Activated CD8-positive, alpha-beta memory T cell treated with anti-CD3 and anti-CD28 coated beads, Interleukin-2, amount 50 U/mL, for 24 hours (primary cell): ENCODE data around the gene HS3ST4.

Experiments
- DNase-seq: peaks from one replicate; pipeline ENCODE4 v3.0.0-alpha.2; 2020; ENCODE audit errors: extremely low read depth

Gene HS3ST4

GRCh38 chr16:25691519-25692091, at the start of gene HS3ST4:
HS3ST4 (plus strand) TSS chr16:25691959.
- no peak for DNase-seq

GRCh38 chr16:25643633-25644032, 48.1 kb upstream of the HS3ST4 start:
- no peak for DNase-seq

GRCh38 chr16:25656639-25657038, 35.1 kb upstream of the HS3ST4 start:
- DNase-seq = no peak

GRCh38 chr16:25676820-25677219, 14.9 kb upstream of the HS3ST4 start:
- no peak for DNase-seq

- no peak for DNase-seq
These were observed 12.2 kb upstream of the HS3ST4 start for GRCh38 chr16:25679511-25679910.

GRCh38 chr16:25689137-25689836, 2.5 kb upstream of the HS3ST4 start:
- no peak for DNase-seq

GRCh38 chr16:25690552-25691143, 1.1 kb upstream of the HS3ST4 start:
- DNase-seq = no peak

GRCh38 chr16:25692351-25692741, 587 bp downstream of the HS3ST4 start:
- DNase-seq = no peak

GRCh38 chr16:25692742-25693508, 1.2 kb downstream of the HS3ST4 start:
- no peak for DNase-seq

- no peak for DNase-seq
These were observed 1.9 kb downstream of the HS3ST4 start for GRCh38 chr16:25693631-25694030.

GRCh38 chr16:25699069-25699468, 7.3 kb downstream of the HS3ST4 start:
- no peak for DNase-seq

GRCh38 chr16:25700547-25700946, 8.8 kb downstream of the HS3ST4 start:
- no peak for DNase-seq

- DNase-seq = no peak
These were observed 15.8 kb downstream of the HS3ST4 start for GRCh38 chr16:25707553-25707952.

GRCh38 chr16:25707982-25708583, 16.3 kb downstream of the HS3ST4 start:
- no peak for DNase-seq

GRCh38 chr16:25709213-25709612, 17.5 kb downstream of the HS3ST4 start:
- DNase-seq = no peak

- DNase-seq = no peak
These were observed 22.2 kb downstream of the HS3ST4 start for GRCh38 chr16:25713785-25714570.

GRCh38 chr16:25716186-25716585, 24.4 kb downstream of the HS3ST4 start:
- DNase-seq = no peak

- DNase-seq = no peak
These were observed 29.7 kb downstream of the HS3ST4 start for GRCh38 chr16:25721439-25721838.

- DNase-seq = no peak
These were observed 34.8 kb downstream of the HS3ST4 start for GRCh38 chr16:25726430-25727098.

- DNase-seq = no peak
These were observed 37.6 kb downstream of the HS3ST4 start for GRCh38 chr16:25729188-25729915.
